Activated CD8-positive, alpha-beta memory T cell treated with anti-CD3 and anti-CD28 coated beads, Interleukin-2, amount 50 U/mL, for 4 hours (primary cell): ENCODE results near the gene LZTR1.
A peak's percentile ranks its signal among the peaks of the same experiment; 100 is the strongest.
"Not testable (repeated sequence)": the region's sequence is repeated elsewhere in the genome, so short reads cannot be mapped to it uniquely, and the experiment has no call there.

ENCODE experiments used
- DNase-seq: peaks from one replicate; pipeline ENCODE4 v3.0.0-alpha.2; 2020

Gene LZTR1

DNA sequence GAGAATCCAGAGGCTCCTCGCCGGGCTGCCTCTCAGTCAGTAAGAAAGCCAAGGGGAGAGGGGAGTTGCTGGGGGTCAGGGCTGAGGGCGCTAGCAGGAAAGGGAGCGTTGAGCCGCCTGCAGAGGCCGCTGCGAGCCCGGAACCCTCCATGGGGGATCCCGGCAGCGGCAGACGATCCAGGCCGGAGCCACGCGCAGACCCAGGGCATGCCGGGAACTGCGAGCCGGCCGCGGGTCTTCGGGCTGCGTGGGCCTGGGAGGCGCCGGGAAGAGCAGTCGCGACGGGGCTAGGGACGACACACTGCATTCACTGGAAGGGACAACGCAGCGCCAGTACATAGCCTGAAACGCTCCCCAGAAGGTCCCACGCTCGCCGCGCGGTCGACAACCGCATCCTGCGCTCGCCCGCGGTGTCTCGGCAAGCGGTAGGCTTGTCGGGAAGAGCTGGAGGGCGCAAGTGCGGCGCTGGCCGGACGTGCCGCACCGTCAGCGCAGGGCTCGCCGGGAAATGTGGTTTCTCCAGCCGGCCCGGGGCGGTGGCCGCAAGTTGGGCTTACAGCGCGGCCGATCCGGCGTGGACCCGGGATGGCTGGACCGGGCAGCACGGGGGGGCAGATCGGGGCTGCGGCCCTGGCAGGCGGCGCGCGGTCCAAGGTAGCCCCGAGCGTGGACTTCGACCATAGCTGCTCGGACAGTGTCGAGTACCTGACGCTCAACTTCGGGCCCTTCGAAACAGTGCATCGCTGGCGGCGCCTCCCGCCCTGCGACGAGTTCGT lies at the start of gene LZTR1:
LZTR1 (plus strand) TSS at position 511 of the 776 bp plus-strand sequence; CDS start at position 586, 75 bp downstream.
- peak; percentile 70 for DNase-seq

DNA sequence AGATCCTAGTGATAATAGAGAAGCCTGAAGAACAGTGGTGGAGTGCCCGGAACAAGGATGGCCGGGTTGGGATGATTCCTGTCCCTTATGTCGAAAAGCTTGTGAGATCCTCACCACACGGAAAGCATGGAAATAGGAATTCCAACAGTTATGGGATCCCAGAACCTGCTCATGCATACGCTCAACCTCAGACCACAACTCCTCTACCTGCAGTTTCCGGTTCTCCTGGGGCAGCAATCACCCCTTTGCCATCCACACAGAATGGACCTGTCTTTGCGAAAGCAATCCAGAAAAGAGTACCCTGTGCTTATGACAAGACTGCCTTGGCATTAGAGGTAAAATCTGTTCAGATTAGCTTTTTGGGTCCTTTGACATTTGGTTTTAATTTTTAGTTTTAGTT lies 48.2 kb upstream of the LZTR1 start:
- no peak for DNase-seq

DNA sequence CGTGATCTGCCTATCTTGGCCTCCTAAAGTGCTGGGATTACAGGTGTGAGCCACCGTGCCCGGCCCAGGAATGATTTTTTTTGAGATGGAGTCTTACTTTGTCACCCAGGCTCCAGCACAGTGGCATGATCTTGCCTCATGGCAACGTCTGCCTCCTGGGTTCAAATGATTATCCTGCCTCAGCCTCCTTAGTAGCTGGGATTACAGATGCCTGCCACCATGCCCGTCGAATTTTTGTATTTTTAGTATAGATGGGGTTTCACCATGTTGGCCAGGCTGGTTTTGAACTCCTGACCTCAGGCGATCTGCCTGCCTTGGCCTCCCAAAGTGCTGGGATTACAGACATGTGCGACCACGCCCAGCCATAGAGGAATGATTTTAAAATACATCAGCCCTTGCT lies 47.0 kb upstream of the LZTR1 start:
- not testable (repeated sequence) for DNase-seq

DNA sequence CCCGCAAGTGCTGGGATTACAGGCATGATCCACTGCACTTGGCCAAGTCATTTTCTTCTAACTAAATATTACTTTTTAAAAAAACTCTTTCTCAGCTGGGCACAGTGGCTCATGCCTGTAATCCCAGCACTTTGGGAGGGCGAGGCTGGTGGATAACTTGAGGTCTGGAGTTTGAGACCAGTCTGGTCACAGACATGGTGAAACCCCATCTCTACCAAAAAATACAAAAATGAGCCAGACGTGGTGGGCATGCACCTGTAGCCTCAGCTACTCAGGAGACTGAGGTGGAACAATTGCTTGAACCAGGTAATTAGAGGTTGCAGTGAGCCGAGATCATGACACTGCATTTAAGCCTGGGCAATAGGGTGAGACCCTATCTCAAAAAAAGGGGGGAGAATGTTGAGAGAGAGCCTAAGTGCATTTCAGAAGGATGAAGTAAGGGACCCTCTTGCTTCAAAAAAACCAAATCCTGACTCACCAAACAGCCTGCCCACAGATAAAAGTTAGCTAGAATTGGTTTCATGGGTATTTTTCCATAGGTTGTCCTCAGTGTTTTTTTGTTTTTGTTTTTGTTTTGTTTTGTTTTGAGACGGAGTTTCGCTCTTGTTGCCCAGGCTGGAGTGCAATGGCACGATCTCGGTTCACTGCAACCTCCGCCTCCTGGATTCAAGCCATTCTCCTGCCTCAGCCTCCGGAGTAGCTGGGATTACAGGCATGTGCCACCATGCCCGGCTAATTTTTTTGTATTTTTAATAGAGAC lies 46.1 kb upstream of the LZTR1 start:
- DNase-seq = not testable (repeated sequence)

DNA sequence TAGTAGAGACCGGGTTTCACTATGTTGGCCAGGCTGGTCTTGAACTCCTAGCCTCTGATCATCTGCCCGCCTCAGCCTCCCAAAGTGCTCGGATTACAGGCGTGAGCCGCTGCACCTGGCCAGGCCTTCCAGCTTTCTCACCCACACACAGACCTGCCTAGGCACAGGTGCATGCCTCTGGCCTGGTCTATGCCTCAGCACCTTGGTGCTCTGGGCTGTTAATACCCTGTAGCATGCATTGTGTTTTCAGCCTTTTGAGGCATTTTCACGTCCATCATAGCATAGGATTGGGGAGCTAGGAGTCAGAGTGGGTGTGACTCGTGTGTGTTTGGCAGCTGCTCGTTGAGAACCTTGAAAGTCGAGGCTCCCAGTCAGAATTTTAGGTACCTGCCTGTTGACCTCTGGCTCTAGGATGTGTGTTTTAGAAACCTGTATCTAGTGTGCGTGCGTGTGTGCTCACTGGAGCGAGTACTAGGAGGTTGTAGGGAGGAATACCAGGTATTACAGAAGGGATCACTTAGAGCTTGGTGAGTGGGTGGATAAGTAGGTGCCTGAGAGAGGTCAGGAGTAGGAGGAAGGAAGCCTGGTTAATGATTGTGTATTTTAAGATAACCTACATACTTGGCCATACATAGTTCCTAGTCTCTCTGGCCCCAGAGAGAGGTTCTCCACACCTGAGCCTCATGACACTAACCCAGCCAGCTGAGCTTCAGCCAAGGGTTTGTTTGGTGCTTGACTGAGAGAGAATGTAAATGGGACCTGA lies 44.9 kb upstream of the LZTR1 start:
- no peak for DNase-seq

DNA sequence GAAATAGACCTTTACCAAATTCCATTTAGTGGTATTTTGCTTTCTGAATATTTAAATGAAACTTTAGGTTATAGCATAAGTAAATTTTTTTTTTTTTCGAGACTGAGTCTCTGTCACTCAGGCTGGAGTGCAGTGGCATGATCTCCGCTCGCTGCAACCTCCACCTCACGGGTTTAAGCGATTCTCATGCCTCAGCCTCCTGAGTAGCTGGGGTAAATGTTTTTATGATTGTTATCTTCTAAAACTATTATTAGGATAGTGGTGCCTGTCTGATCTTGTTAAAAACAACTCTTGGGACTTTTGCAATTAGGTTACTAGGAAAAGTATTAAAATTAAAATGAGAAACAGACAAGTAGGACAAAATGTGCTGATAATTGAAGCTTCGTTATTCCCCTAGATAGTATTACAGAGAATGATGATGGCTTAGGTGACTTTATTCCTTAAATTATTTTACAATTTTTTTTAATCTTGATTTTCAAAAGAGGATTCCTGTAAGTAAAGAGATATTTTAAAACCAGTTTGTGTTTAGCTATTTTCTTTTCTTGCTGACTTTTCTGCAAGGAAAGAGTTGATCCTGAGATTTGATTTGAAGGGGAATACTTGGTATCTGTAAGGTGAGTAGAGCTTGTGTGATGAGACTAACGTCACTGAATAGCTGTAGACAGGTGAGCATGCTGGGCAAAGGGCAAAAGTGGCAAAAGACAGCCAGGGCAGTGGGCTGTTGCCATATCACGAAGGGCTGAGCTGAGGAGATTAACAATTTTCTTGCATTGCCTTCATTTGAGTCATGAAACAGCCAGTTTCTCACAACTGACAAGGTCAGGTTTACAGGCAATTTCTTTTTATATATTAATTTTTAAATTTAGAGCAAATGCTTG lies 44.1 kb upstream of the LZTR1 start:
- DNase-seq = no peak

DNA sequence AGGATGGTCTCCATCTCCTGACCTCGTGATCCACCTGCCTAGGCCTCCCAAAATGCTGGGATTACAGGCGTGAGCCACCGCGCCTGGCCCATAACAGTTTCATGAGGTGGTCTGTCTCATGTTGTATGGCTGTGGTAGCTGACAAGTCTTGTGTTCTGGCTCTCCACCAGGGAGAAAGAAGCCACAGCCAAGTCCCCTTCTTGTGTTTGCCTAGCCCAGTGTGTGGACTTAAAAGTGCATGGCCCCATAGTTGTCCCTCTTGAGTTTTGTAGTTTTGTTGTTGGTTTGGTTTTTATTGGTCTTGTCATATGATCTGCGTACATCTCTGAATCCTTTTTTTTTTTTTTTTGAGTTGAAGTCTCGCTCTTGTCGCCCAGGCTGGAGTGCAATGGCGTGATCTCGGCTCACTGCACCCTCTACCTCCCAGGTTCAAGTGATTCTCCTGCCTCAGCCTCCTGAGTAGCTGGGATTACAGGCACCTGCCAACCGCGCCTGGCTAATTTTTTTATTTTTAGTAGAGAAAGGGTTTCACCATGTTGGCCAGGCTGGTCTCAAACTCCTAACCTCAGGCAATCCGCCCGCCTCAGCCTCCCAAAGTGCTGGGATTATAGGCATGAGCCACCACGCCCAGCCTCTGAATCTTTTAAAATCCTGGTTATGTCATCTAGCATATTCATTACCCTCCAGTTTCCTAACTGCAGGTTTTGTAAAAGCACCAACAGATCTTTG lies 42.5 kb upstream of the LZTR1 start:
- DNase-seq = not testable (repeated sequence)

DNA sequence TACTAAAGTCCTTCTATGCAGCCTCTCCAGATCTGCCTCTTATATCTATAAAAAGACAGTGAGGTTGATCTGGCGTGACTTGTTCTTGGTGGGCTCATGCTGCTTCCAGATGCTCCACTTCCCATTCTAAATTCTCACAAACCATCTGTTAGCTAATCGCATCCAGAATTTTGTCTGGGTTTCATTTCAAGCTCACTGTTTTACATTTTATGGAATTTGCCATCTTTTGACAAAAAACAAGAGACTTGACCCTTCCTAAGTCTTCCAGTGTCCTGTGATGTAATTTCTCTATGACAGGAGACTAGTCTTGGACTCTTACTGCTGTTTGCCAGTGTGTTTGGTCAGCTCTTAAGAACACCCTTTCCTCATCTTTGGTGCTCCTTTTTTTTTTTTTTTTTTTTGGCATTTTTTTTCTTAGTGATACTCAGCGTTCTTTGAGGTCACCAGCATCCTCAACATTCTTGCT lies 41.9 kb upstream of the LZTR1 start:
- no peak for DNase-seq

DNA sequence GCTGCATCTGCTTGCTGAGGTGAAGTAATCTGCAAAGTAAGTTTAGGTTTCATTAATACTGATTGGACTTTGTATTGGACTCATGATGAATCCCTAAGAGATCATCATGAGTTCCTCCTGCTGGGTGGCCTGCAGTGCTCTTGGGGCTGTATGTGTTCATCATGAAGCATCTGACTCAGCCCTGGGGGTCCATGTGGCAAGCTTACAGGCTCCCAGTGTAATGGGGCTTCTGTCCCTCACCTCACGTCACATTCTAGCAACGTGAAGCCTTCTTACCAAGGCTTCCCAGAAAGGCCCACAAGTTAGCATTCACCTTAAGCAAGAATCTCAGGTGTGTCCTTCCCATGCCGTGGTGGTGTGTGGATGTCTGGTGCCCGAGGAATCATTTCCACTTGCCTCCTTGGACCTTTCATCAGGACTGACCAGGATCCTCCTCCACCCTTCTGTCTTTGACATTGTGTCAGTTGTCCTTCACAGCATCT lies 41.2 kb upstream of the LZTR1 start:
- no peak for DNase-seq

DNA sequence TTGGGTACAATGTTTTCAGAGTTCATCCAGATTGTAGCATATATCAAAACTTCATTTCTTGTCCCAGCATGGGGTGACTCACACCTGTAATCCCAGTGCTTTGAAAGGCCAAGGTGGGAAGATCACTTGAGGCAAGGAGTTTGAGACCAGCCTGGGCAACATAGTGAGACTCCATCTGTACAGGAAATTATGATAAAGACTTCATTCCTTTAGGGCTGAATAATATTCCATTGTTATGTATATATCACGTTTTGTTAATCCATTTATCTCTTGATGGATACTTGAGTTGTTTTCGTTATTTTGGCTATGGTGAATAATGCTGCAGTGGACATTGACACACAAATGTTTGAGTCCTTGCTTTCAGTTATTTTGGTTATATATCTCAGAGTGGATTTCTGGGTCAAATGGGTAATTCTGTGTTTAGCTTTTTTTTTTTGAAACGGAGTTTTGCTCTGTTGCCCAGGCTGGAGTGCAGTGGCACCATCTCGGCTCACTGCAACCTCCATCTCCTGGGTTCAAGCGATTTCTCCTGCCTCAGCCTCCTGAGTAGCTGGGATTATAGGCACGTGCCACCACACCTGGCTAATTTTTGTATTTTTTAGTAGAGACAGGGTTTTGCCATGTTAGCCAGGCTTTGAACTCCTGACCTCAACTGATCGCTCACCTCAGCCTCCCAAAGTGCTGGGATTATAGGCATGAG lies 39.7 kb upstream of the LZTR1 start:
- not testable (repeated sequence) for DNase-seq

DNA sequence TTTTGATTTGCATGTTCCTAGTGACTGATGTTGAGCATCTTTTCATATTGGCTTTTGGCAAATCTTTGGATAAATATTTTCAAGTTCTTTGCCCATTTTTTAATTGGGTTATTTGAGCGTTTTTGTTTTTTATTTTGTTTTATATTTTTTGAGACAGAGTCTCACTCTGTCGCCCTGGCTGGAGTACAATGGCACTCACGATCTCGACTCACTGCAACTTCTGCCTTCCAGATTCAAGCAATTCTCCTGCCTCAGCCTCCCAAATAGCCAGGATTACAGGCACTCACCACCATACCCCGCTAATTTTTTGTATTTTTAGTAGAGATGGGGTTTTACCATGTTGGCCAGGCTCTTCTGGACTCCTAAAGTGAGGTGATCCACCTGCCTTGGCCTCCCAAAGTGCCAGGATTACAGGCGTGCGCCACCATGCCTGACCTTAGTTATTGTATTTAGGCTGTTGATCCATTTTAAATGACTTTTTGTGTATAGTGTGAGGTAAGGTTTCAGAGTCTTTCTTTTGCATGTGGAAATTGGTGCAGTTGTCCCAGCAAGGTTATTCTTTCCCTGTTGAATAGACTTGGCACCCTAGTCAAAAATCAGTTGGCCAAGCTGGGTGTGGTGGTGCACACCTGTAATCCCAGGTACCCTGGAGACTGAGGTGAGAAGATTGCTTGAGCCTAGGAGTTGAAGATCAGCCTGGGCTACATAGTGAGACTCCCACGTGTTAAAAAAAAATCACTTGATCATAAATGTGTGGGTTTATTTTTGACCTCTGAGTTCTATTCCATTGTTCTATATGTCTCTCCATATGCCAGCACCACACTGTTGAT lies 38.8 kb upstream of the LZTR1 start:
- no peak for DNase-seq

DNA sequence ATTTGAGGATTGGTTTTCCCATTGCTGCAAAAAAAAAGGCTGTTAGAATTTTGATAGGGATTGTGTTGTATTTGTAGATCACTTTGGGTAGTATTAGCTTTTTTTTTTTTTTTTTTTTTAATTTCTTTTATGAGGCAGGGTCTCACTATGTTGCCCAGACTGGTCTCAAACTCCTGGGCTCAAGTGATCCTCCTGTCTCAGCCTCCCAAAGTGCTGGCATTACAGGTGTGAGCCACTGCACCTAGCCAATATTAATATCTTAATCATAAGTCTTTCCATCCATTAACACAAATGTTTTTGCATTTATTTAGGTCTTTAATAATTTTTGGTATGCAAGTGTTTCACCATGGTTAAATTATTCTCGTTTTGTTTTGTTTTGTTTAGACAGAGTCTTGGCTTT lies 38.1 kb upstream of the LZTR1 start:
- DNase-seq = no peak

DNA sequence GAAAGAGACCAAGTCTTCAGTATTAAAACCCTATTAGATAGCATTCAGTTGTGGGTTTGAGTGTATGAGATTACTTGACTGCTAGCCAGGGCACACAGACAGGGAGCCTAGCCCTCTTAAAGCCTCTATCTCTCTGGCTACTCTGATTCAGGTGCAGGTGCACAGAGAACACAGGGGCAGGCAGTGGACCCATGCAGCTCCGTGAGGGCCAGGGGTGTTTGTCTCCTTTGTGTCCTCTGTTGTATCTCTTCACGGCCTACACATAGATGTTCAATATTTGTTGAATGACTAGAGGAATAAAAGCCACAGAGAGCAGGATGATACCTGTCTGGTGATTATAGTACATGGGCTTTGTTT lies 36.5 kb upstream of the LZTR1 start:
- no peak for DNase-seq

DNA sequence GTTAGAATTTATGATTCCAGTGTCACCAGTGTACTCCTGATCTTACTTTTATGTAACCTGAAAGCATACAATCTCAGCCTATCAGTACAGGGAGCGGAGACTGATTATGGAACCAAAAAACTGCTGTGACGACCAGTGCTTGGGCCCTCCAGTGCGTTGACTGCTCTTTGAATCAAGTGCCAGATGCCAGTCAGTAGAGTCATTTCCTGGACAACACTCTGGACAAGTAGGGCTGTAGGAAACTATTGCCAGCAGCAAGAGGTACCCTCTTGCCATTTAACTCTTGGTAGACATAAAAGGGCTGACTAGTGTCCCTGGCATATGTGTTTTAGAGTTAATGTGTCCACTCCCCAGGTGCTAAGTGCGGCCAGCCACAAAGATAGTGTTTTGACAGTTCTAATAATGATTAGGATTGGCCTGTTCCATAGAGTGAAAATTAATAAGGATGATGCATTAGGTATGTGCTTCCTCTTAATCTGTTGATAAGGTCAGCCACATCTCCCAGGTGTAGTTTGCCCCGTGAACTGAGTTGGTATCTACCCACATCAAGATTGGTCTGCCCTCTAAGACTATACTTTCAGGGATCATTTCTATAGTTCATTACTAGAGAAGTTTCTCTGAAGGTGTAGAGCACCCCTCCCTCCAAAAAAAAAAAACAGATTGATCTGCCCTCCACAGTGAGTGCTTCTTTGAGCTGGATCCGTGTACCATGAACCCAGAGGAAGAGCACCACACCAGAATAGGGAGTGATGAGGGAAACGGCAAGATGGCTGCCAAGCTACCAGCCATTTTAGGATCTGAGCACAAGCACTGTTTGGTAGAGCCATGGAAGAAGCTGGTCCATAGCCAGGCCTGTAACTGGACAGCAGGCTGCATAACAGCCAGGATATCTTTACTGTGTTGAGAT lies 35.8 kb upstream of the LZTR1 start:
- no peak for DNase-seq

DNA sequence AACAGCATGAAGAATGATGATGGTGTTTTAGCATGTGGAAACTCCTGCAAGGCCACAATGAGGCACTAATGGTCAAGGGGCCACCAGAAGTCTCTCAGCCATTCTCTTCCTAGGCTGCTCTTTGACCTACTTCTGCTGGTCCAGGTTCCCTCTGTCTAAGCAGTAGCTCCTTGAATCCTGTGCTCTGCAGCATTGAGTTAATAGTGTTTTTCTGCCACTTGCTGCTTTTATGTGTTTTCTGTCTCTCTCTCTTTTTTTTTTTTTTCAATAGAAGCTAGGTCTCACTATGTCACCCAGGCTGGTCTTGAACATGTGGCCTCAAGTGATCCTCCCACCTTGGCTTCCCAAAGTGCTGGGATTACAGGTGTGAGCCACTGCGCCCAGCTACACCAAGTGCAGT lies 35.1 kb upstream of the LZTR1 start:
- DNase-seq = no peak

DNA sequence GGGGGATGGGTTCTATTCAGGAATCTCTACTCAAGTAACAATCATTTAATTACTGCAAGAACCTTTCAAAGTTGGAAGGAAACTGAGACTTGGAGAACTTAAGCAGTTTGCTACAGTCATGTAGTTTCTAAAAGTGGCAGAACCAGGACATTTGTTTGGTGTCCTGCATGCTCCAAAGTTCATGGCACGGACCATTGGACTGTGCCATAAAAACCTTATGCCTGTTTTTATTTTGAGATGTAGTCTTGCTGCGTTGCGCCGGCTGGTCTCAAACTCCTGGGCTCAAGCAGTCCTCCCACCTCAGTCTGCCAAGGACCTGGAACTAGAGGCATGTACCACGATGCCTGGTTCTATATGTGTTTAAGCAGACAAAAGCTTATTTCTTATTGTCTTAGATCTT lies 33.6 kb upstream of the LZTR1 start:
- no peak for DNase-seq

DNA sequence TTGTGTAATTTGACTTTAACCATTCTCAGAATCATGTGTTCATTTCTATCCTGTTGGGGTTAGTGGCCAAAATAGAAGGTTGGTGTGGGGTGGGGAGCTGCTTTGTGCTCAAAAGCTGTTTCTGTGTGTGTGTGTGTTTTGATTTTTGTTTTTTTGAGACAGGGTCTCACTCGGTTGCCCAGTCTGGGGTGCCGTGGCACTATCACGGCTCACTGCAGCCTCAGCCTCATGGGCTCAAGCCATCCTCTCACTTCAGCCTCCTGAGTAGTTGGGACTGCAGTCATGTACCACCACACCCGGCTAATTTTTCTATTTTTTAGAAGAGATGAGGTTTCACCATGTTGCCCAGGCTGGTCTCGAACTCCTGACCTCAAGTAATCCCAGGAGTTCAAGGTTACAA lies 33.1 kb upstream of the LZTR1 start:
- no peak for DNase-seq

DNA sequence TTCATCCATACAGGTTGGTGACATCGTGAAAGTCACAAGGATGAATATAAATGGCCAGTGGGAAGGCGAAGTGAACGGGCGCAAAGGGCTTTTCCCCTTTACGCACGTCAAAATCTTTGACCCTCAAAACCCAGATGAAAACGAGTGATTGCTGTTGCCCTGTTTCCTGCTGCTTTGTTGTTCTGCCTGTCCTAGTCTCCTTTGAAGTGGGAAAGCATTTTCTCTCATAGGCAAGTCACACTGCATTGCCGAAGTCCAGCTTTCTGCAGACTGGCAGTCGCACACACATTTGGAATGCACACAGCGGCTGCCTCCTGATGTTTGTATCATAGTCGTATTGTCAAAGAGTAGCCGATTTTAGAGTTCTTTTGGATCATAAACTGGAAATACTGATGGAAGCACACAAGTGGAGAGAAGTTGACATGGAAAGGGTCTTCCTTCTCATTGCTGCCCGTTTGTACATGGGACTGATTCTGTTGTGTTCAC lies 32.4 kb upstream of the LZTR1 start:
- DNase-seq = no peak
